Esophagus muscularis mucosa (tissue), 4 donors: ENCODE data around the gene IER3.

Experiments
- CTCF ChIP-seq, 3 experiments: fragments of 200-600 bp in 2 of 3; fragments of 450-650 bp in 1 of 3; sonication (generic) in 2 of 3; IDR thresholded peaks; one replicate each; pipeline ENCODE4 v1.5.1; 2017 to 2019; ENCODE audit warnings: antibody characterized with exemption in 3 of 3, mild to moderate bottlenecking in 2 of 3, moderate library complexity in 1 of 3
- EP300 ChIP-seq: sonication (generic); formaldehyde crosslinking; IDR thresholded peaks from one replicate; pipeline ENCODE4 v1.6.1; 2017; ENCODE audit warnings: antibody characterized with exemption
- POLR2A ChIP-seq: fragments of 450-650 bp; IDR thresholded peaks from one replicate; pipeline ENCODE4 v1.6.1; 2017; ENCODE audit warnings: antibody characterized with exemption, moderate library complexity, mild to moderate bottlenecking, low read depth
- POLR2AphosphoS5 ChIP-seq, 2 donors: sonication (generic); formaldehyde crosslinking; IDR thresholded peaks; one replicate each; pipeline ENCODE4 v1.6.1; 2017; ENCODE audit warnings: antibody characterized with exemption in 2 of 2

- no peak for TF ChIP-seq CTCF (IDR thresholded peaks at IDR 0.05)
- TF ChIP-seq POLR2A = no peak
- no peak for TF ChIP-seq POLR2AphosphoS5 (IDR thresholded peaks at IDR 0.05)
- TF ChIP-seq EP300 = no peak
Observed at GRCh38 chr6:30709101-30709868, 35.1 kb downstream of the IER3 start.
